GM21619 (cell line): ENCODE measurements around the gene SEC16A.

Source experiments
- ATAC-seq: cut with Tn5 transposase; IDR thresholded peaks from one replicate; pipeline ENCODE4 v1.9.1; 2021; ENCODE audit not compliant: unreplicated experiment

Gene SEC16A

GRCh38 chr9:136486823-136487620, 4.2 kb upstream of the SEC16A start:
- no peak for ATAC-seq

DNA sequence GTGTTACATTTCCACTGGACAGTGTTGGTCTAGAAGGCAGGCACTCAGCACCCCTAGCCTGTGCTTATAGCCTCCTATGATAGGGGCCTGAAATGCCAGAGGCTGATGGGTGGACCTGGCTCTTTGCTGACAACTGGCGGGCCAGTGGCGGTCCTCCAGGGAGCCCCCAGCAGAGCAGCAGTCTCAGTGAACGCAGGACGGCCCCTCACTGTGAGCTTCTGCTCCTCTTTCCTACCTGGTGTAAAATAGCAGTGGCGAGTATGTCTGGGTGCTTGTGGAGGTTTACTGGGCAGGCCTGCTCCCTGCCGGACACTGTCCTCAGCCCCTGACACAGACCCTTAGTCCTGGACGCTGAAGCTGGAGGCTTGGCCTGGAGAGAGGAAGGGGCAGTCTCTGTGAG, 3.3 kb upstream of the SEC16A start:
- ATAC-seq, result no peak

- ATAC-seq, result no peak
Measured at GRCh38 chr9:136485049-136486045, 2.5 kb upstream of the SEC16A start.

DNA sequence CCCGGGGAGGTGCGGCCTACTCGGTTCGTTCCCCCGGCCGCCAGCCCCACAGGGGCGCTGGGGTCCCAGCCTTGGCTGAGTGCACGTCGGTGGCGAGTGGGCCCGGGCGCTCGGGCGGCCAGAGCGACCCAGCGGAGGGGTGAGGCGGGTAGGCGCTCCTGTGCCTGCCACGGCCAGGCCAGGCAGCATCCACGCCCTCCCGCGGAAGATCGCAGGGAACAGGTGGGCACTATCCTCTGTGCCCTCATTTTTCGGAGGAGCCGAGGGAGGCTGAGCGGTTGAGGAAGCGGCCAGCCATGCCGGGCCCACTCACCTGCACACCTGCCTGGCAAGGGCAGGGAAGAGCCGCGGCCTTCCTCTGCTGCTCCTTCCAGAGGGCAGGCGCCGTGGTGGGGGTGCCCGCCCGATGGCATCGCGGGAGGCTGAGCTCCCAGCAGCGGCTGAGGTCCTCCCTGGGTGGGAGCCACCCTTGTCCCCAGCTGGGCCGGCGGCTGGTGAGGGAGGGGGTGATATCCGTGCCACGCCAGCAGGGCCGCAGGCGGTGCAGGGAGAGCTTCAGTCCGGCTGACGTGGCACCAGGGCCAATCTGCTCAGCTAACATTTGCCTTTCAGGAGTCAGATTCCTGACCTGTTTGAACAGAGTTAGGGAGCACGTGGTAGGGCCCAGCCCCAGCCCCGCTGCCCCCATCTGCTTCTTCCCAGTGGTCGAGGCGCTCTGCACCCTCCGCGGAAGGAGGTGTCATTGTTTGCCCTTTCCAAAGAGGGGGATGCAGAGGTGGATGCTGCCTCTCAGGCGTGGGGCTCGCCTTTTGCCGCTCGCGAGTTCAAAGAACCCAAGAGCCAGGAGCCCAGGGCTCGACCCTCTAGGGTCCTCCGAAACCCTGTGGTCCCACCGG, 1.6 kb upstream of the SEC16A start:
- no peak for ATAC-seq

- peak; percentile 52 for ATAC-seq
Measured at GRCh38 chr9:136483589-136484152, 831 bp upstream of the SEC16A start.

DNA sequence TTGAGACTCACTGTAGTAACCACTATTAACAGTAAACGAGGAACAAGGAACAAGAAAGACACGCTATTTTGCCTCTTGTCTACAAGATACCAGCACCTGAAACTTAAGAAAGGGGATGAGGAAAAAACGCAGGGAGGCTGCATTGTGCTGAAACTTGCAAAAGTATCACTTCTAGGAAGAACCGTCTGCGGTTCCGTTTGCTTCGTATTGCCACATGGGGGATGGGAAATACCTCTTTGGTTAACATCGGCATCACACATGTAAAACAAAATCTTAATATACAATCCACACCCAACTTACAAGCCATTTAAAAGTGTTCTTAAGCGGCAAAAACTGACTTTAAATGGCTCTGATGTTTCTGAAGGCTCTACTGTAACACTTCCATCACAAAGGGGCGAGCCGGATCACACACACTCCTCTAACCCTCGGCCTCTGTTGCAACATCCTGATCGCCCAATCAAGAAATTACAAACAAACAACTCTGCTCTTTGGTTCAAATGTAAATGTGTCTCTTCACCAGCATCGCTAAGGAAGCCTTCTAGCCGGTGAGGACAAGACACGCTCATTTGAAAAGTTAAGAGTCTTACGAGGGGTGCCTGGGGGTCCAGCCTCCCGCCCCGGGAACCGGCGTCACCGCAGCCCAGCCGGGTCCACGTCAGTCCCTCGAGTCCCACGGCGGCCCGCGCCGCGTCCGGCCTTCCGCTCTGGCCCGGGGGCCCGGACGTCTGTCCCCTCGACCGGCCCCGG, 621 bp downstream of the SEC16A start:
- ATAC-seq, result no peak

DNA sequence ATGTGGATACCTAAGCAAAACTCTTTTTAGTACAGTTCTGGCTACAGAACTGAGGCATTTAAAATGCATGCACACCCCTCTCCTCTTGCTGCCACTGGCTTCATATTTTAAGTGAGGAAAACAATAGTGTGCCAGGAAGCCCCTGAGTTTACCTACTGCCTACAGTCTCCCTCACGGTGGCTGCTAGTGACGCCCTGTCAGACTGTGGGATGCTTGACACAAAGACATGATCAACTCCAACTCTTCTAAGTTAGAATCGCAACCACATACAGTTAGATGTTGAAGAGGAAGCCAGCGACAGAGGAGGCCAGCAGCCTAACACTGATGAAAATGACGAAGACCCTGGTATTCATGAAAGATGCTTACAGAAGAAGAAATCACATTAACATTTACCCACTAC, 1.3 kb downstream of the SEC16A start:
- no peak for ATAC-seq

- ATAC-seq, result no peak
Measured at GRCh38 chr9:136476369-136477150, 6.3 kb downstream of the SEC16A start.

- no peak for ATAC-seq
Measured at GRCh38 chr9:136474974-136475865, 7.6 kb downstream of the SEC16A start.

DNA sequence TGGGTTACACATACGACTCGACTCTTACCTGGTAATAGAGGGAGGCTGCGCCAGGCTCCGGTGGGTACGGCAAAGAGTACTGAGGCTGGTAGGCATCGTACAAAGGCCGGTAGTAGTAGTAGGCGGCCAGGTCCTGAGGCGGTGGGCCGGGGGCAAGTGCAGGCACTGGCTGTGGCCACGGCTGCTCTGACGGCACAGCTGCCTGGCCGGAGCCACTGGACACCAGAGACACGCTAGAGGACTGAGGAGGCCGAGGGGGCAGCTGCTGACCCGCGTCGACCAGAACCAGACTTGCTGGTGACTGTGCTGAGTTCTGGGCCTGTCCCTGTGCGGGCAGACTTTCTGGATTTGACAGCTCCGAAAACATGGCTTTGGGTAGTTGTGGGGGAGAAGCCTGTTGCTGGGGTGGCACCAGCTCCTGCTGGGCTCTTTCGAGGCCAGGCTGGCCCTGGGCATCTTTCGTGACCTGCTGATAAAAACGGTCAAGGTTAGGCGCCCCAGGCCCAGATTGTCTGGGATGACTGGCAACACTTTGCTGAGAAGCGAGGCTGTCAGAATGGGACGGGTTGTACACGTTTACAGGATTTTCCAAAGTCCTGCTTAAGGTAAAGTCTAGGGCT, 8.7 kb downstream of the SEC16A start:
- no peak for ATAC-seq

- ATAC-seq, result no peak
Measured at GRCh38 chr9:136473354-136473721, 9.5 kb downstream of the SEC16A start.

DNA sequence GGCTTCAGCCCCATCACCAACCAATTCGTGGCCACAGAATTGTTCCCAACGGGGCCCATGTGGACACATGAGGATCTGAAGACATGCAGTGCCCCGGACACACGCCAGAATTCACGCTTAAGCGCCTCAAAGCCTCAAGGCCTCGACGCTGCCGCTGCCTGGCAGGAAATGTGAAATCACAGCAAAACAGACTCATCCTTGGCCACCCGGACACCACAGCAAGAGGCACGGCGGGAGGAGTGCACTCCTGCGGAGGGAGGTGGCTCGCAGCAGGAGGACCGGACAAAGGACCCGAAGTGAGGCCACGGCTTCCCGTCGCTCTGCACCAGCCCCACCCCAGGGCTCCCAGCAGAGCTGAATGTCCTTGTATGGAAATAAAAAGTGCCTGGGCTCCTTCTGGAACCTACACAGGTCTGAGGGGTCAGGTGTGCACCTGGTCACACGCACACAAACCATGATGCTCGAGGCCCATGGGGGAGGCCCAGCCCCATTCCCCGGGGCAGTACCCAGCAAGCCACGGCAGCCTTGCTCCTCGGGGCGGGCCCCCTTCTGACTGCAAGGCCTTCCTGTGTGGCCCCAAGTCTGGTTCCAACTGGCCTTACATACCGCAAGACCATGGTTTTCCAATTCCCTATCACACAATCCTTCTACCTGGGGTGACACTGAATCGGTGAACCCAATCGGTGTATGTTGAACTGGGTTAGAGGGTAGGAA, 10.0 kb downstream of the SEC16A start:
- no peak for ATAC-seq

DNA sequence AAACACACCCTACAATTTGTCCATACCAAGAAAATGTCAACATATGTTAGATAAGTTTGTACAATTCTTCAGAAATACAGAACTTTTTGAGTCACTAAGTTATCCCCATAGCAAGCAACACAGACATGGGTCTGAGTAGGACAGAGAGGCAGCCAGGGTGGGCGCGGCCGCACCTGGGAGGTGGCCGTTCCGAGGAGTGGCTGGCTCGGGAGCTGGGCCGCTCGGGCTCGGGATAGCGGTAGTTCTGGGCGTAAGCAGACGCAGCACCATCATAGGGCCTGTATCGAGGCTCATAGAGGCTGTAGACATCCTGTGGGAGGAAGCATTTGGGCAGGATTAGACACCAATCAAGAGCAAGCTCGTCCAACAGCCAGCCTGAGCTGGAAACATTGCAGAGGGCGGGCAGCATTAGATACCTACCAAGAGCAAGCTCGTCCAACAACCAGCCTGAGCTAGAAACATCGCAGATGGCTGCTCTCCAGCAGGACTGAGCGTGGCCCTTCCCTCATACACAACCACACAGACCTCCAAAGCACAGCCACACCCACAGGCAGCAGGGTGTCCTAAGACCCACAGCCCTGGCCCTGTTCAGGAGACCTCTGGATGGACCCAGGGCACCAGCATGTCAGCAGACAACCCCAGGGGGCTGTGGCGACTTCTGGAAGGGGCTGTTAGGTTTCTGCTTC, 10.9 kb downstream of the SEC16A start:
- no peak for ATAC-seq

DNA sequence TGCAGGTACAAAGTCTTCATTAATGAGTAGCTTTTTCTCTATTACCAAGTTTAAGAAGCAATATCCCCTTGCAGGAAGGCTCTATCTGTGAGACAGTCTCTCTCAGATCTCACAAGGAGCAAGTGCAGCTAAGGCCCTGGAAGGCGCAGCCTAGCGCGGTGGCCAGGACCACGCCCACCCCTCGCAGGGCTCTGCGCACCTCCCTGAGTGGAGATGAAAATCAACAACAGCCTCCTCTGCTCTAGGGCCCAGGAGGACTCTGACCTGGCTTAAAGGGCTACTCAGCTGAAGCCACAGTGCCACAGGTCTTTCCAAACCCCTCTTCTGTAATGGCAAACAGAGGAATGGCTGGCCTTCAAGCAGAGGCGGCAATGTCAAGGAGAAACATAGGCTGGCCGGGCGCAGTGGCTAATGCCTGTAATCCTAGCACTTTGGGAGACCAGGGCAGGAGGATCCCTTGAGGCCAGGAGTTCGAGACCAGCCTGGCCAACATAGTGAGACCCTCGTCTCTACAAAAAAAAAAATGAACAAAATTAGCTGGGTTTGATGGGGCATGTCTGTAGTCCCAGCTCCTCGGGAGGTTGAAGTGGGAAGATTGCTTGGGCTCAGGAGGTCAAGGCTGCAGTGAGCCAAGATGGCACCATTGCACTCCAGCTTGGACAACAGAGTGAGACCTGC, 11.9 kb downstream of the SEC16A start:
- no peak for ATAC-seq

DNA sequence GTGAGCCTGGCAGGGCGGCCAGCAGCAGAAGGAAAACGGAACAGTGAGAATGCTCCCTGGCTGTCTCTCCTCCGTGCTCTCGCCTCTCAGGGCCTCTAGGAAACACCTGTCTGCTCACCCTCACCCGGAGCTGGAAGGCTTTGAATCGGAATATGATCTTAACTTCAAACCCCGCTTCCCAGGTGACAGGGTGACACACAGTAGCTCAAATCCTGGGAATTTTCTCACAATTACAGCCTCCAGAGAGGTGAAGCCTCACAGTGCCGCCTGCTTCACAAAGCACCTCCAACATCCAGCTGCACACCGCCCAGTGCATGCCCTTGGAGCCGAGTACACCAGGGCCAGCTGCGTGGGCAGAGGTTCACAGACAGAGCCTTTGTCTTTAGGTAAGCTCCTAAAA, 12.5 kb downstream of the SEC16A start:
- no peak for ATAC-seq

GRCh38 chr9:136467766-136468165, 15.1 kb downstream of the SEC16A start:
- ATAC-seq, result no peak
